LNCaP clone FGC (cell line): ENCODE data around the gene TUG1.

Source experiments
- DNase-seq: peaks from one replicate; pipeline ENCODE4 v3.0.0-alpha.2; 2011; ENCODE audit warnings: low read depth
- H3K4me3 ChIP-seq: 2 replicates; pipeline ENCODE4 v1.5.1; 2011; ENCODE audit warnings: mild to moderate bottlenecking, low read depth, low read length, control low read depth
- CTCF ChIP-seq: IDR thresholded peaks from 2 replicates; pipeline ENCODE4 v1.5.1; 2012; ENCODE audit warnings: mild to moderate bottlenecking; ENCODE audit not compliant: control insufficient read depth, insufficient read depth; ENCODE audit errors: extremely low read depth

The TUG1 gene

DNA sequence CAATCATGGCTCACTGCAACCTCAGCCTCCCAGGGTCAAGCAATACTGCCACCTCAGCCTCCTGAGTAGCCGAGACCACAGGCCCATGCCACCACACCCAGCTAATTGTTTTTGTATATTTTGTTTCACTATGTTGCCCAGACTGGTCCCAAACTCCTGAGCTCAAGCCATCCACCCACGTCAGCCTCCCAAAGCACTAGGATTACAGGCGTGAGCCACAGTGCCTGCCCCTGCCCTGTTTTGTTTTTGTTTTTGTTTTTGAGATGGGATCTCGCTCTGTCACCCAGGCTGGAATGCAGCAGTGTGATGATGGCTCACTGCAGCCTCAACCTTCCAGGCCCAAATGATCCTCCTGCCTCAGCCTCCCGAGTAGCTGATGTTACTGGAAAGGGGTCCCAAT lies 53.5 kb downstream of the TUG1 start:
- DNase-seq, result no peak
- no peak for TF ChIP-seq CTCF
- H3K4me3 ChIP-seq, result no peak overlapping the region
